DMS153 treated with DMSO at 0.1 percent for 48 hours (cell line): ENCODE results near the gene NTMT1.
"Not testable (repeated sequence)": the region's sequence is repeated elsewhere in the genome, so short reads cannot be mapped to it uniquely, and the experiment has no call there.

Source experiments
- DNase-seq: peaks from one replicate; lab custom pipeline; 2025; ENCODE audit not compliant: unreplicated experiment; lab: John Stamatoyannopoulos, UW

Gene NTMT1

DNA sequence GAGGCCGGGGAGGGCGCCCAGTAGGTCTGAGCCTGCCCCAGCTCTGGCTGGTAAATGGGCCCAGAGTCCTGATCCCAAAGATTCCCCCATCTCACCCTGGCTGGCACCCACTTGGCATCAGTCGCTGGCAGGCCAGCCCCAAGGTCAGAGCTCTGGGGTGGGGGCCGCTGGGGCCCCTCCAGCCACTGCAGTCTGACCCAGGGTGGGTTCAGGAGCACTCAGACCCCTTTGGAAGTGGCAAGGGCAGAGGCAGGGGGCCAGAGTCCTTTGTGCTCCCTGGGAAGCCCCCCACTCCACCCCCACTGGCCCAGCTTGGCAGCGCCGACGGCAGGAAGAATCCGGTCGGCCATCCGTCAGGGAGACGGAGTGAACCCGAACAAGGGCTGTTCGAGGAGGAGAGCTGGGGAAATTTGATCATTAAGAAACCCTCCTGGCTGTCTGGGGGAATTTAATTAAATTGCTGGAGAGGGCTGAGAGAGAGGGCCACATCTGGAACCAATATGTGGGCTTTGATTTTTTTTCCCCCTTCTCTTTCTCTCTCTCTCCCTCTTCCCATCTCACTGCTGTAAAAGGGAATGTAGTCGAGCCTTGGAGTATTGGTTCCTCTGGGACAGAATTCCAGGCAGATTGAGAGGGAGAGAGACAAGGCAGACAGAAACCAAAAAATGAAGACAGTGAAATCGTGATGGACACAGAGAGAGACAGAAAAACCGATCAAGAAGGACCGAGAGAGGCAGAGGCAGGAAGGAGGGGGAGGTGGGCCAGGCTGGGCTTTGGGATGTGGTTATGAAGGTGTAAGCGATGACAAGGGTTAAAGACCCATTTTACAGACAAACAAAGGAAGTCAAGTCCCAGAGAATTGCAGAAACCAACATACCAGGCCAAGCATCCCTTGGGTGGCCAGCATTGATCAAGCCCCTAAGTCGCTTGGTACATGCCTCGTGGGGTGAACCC lies 24.0 kb downstream of the NTMT1 start:
- DNase-seq, result no peak

DNA sequence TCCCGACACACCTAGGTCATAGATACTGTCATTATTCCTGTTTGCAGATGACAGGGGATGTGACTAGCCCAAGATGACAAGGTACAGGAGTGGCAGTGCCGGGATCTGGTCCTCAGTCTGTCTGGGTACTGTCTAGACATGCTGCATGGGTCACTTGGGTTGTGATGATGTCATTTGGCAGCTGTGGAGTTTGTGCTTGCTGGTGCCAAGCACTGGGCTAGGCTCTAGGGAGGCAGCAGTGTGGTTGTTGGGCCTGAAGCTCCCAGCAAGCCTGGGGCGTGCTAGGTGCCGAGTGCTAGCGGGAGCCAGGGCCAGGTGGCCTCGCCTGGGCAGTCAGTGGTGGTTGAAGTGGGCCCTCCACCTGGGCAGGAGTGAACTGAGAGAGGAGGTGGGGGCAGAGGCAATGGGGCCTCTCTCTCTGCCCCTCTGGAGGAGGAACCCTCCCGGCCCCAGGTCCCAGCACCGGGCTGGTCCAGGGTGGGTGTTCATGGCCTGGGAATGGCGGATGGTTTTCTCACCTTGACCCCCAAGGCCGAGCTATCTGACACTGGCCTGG lies 24.8 kb downstream of the NTMT1 start:
- DNase-seq, result no peak

DNA sequence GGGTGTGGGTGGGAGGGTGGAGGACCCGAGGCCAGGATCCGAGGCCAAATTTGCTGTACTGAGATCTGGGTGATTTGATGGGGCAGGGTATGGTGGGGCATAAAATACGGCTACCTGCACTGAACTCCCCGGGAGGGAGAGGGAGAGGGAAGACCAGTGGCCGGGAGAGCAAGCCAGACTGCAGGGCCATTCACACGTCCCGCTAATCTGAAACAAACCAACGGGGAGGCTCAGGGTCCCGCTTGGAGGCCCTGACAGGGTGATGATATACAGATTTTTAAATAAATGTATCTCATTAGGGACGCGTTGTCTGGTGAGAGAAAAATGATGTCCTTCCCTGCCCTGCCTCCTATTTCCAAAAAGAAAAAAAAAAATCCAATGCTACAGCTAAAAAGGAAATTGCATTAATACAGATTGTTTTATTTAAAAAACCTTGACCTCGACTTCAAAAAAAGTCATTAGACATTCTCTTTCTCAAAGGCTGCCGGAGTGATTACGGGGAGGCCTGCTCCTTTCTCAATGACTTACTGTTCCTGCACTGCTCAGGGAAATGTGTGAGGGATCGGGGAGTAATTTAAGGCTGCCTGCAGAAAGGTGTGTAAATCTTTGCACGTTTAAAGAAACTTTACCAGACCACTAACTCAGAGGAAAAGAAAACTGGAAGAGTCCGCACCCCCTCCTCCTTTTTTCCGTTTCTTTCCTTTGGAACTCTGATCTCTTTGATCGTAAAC lies 28.0 kb downstream of the NTMT1 start:
- no peak for DNase-seq

DNA sequence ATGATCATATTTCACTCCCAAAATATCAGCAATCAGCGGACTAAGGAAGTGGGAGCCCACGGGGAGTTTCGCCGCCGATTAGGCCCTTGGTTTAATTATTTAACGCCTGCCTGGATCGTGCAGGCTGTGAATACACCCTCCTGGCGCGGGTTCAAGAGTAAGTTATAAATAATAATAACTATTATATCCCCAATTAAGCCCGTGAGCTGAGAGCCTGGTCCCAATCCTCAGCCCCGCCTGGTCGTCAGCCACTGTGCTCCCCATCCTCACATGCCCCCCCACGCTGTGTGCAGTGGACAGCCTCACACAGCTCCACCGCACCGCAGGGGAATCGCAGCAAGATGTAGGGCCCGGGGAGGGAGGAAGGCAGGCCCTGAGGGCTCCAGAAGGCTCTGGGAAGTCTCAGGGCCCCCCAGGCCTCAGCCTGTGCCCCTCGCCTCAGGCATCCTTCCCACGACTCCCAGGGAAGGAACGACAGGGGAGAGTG lies 28.6 kb downstream of the NTMT1 start:
- DNase-seq, result no peak

DNA sequence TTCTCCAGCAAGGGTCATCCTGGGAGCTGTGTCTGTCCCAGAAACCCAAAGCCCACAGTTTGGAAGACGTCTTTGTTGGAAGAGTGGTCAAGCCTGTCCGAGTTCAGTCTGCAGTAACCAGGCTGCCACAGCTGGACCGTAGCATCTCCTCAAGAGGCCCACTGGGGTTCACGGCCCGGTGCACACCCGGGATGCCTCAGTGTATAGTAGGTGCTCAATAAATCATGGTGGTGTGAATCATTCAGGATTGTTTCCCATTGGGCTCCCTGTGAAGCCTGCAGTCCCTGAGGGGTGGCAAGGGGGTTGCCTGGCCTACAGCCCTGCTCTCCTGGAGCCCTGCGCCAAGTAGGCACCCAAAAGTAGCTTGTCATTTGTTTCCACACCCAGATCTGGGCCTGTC lies 29.2 kb downstream of the NTMT1 start:
- DNase-seq, result no peak

DNA sequence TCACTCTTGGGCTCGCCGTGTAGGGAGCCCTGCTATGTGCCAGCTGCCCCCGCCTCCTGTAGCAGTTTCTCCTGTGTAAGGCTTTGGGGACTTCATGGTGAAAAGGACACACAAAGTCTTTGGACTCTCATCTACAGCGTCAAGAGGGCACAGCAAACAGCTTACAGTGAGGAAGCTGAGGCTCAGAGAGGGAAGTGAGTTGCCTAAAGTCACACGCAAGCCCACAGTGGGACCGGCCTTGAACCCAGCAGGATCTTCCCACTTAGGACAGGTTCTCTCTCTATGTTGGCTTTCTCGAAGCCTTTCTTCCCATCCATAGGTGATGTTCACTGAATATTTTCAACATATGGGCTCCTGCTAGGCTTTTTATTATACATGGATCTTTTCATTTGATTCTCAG lies 29.7 kb downstream of the NTMT1 start:
- DNase-seq, result no peak

DNA sequence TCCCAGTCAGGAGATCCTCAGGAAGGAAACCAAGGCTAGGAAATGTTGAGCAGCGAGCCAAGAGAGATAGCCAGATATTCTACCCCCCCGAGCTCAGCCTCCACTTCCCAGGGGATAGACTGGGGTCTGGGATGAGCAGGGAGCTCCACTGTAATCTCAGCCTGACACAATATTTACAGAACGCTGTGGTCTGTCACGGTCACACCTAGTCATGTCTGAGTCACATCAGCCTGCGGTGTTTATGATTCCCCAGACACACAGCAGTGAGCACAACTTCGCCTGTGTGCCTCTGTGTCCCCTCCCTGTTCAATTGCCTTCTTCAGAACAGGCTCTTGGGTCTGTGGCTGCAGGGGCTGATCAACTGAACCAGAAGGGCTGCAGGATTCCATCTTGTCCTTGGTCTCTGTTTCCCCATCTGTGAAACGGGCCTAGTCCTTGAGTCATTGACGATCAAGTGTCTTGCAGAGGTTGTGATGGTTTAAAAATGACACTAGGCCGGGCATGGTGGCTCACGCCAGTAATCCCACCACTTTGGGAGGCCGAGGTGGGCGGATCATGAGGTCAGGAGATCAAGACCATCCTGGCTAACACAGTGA lies 30.9 kb downstream of the NTMT1 start:
- no peak for DNase-seq

DNA sequence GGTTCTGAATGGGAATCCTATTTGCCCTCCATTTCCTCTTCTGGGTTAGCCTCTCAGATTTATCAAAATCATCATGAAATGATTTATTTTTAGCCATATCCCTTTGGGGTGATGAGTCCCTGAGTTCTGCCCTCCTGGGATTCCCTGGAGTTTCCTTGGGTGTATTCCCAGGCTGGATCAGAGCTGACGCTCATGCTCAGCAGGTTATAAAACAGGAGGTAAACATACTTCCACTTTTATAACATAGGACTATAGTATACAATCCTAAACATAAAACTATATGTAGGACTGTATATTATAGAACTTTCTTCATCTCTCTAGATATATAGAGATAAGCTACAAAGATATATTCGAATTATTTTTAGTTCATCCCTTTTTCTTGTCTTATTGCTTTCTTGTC lies 35.1 kb downstream of the NTMT1 start:
- DNase-seq, result no peak

DNA sequence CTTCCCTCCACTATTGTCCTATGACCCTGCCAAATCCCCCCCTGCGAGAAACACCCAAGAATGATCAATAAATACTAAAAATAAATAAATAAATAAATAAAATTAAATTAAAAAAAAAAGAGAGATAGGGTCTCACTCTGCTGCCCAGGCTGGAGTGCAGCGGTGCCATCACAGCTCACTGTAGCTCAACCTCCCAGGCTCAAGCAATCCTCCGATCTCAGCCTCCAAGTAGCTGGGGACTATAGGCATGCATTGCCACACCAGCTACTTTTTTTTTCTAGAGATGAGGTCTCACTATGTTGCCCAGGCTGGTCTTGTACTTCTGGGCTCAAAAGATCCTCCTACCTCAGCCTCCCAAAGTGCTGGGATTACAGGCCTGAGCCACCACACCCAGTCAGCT lies 36.3 kb downstream of the NTMT1 start:
- not testable (repeated sequence) for DNase-seq

DNA sequence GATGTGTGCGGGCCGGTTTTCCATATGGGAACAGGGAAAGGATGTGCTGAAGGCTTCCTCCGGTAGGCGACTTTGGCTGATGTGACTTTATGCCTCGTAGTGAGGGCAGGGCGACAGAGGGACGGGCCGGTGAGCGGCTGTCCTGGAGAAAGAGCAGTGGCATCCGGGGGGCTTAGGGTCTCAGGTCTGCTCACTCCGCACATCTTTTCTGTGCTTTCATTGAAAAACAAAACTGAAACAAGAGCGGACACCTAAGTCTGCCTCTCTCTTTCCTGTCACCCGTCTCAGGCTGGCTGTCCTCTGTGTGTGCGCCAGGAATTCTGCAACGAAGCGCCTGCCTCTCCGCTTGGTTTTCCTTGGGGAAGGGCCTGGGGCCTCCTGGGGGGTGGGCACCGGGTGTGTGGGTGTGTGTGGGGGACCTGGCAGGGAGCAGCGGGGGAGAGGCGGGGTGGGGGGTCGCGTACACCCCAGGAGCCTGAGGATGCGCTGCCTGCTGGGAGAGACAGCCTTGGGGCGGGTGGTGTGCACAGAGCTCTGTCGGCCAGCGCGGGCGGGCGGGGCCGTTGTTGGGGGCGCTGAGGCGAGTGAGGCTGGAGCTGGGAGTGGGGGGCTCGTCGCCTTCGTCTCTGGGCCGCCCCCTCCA lies 38.9 kb downstream of the NTMT1 start:
- no peak for DNase-seq

DNA sequence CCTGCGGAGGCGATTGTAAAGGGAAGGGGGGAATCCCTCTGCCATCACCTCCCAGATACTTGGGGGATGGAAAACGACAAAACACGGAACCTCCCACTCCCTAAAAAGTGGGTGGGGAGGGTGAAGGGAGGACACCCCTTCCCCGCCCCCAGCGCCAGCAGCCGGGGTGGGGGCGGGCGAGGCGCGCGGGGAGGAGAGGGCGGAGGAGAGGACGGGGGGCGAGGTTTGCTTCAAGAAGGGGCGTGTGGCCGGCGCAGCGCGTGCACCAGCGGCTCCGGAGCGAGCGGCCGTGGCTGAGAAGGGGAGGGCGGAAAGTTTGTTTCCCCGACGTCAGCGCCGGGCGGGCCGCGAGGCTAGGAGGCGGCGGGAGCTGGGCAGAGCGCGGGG lies 39.4 kb downstream of the NTMT1 start, which contains the start of gene PRRX2:
PRRX2 (plus strand) TSS at position 259 of the 387 bp plus-strand sequence. CDS start 221 bp downstream, outside the sequence.
- DNase-seq, result no peak

DNA sequence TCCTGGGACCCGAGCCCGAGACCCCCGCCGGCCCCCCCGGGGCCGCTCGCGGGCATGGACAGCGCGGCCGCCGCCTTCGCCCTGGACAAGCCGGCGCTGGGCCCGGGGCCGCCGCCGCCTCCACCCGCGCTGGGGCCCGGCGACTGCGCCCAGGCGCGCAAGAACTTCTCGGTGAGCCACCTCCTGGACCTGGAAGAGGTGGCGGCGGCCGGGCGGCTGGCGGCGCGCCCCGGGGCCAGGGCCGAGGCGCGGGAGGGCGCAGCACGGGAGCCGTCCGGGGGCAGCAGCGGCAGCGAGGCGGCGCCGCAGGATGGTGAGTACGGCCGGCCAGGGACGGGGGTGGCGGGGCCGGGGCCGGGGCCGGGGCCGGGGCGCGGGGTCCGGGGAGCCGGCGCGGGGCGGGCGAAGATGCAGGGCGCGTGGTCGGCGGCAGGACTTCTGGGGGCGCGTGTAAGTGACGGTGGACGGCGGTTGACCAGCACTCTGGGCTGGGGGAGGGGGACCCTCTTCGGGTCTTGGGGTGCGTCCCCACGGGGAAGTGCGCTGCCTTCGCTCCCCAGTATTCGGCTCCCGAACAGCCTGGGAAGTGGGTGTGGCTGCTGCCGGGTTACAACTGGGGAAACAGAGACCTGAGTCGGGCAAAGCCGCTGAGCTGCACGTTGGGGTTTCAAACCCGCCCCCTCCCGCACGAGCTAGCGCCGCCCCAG lies 40.0 kb downstream of the NTMT1 start:
- no peak for DNase-seq

DNA sequence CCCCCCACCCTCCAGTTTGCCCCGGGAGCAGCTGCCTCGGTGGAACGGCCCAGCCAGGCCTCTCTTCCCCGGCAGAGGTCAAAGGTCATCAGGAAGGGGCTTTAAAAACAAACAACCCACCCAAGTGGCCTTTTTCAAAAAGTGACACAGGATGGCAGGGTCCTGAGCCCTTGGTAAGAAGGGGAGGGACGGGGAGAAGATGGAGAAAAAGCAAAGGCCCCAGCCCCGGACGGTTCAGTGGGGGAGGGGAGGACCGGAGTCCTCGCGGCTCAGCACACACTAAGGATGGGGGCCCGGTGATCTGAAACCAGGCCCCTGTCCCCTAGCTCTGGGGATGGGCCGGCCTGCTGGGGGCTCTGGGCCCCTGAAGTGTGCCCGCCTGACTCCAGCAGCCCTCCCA lies 40.6 kb downstream of the NTMT1 start:
- DNase-seq, result no peak

DNA sequence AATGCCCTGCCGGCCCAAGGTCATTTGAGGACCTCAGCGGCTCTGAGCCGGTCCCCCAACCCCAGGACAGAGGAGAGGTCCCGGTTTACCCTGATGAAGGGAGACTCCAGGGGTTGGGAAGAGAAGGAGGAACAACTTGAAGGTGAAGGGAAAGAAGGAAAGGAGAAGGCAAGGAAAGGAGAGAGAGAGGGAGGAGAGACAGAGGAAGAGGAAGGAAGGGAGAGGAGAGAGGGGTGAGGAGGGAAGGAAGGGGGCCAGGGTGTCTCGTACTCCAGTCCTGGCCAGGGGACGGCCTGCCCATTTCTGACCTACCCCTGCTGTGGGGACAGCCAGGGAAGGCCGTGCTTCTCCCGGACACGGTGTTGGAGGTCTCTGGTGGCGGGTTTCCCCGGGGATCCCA lies 41.4 kb downstream of the NTMT1 start:
- no peak for DNase-seq

DNA sequence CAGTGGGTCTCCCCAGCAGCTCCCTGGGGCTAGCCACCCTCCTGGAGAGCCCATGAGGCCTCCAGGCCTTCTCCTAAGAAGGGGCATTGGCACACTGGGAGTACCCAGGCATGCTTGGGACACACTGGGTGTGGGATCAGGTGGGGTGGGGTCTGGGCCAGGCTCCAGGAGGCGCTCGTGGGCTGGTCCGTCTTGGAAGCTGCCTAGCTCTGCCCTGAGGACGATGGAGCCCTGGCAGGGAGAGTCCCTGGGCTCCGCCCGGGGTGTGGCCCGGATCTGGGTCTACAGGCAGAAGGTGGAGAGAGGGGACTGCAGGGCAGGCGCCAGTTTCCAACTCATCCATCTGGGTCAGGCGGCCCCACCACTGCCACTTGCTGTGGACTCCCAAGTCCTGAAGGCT lies 41.9 kb downstream of the NTMT1 start:
- no peak for DNase-seq

DNA sequence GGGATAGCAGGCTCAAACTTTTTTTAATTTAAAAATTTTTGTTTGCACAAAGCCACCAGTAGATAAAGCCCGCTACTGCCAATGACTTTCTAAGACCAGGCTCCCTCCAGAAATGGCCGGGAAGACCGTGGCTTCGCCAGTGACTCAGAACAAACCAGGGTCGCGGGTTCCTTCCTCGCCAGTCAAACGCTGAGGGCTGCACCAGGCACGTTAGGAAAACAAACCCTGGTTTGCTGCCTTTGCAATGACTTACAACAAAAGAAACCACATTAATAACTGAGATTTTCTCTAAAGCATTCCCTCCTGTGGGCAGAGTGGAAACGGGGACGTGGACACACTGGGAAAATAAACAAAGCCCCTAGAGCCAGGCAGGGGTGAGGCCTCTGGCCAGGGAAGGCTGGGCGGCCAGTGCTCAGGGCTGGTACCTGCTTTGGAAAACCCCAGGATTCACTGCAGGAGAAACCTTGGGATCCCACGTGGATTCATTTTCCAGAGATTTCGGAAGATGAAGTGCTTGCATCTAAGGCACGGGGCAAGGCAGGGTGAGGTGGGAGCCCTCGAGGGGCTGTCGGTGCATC lies 43.3 kb downstream of the NTMT1 start:
- no peak for DNase-seq

DNA sequence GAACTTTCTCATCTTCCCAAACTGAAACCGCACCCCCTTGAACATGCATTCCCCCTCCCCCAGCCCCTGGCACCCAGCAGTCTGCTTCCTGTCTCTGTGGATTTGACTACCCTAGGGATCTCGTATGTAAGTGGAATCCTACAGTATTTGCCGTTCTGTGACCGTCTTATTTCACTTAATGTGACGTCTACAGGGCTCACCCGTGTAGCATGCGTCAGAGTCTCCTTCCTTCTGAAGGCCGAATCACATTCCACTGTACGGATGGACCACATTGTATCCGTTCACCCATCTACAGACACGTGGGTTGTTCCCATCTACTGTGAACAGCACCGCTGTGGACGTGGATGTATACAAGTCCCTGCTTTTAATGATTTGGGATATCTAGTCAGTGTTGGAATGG lies 44.0 kb downstream of the NTMT1 start:
- no peak for DNase-seq

DNA sequence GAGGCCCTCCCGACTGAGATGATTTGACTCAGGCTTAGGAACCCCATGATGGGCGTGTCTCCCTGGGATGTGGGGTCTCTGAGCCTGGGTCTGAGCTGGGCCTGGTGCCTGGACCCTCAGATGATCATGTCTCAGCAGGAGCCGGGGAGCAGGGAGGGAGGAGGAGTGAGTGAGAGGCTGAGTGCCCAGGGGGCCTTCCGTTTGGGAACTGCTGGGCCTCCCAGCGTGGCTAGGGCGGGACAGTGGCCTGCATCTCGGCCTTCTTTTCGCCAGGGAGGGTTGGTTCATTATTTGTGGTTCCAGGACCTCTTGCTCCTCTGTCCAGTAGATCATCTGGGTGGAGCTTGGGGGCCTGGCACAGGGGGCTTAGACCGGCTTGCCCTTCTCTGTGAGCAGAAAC lies 45.1 kb downstream of the NTMT1 start:
- DNase-seq, result no peak

DNA sequence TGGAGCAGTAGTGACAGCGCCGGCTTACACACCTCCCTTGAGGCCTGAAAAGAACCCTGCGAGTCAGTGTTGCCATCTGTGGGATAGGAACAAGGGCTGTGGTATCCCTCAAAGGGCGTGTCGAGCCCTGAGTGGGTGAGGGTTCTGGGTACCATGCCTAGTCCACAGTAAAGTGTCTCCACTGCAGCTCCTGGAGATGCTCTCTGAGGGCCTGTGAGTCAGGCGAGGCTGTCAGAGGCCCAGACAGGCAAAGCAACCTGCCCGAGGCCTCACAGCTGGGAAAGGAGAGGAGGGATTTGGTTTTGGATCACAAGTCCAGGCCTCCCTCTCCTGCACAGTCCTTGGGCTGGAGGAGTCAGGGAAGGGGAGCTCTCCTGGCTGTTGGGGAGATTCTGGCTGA lies 45.6 kb downstream of the NTMT1 start:
- no peak for DNase-seq

DNA sequence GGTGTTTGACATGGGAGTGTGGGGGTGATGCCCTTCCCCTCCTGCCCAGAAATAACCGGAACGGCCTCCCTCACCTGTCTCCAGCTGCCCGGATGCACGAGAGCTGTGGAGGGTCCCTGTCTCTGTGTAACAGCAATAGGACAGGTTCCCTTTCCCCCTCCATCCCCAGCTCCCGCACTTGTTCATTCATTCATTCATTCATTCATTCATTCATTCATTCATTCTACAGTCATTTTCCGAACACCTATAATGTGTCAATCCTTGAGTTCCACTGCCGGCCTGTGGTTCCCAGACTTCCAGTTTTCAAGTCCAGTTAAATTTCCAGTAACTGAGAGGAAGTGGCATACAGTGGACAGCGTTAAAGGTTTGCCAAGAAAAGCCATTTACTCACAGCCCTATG lies 46.7 kb downstream of the NTMT1 start:
- DNase-seq, result no peak
